ENCODE data around the gene PDE4B. TPM values are rescaled to one million over a fixed set of nuclear protein-coding genes. Genes with fewer than 3 reads are reported as not detected.

Gene PDE4B
- total RNA-seq, 1 experiment from 2014 or later, result 2.6 TPM

DNA sequence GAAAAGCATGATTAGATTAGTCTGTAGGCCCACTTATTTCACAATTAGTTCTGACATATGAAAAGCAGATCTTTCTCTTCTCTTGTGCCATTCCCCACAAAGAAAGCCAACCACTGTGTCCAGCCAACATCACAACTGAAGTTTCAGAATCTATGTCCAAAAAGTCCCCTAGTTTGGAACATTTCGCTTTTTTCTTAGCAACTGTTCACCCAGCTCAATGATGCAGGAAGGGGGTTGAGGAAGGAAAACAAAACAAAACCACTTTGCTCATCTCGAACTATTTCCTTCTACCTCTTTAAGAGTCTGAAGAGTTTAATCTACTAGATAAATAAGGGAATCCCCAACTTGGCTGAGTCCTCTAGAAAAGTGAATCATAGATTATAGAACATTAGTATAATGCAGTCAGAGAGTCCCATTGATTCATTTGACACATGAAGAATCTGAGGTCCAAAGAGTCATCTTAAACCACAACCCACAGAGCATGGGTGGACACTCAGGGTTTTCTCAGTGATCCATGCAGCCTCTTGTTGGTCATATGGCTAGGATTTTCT, 581.9 kb downstream of the PDE4B start:
- no peaks in the 10 kb centered on the region for H3K4me1 ChIP-seq
- H3K36me3 ChIP-seq, result no peaks in the 10 kb centered on the region
- H3K27me3 ChIP-seq, result no peaks in the 10 kb centered on the region
- DNase-seq, result no peak
- H3K27ac ChIP-seq, result no peak overlapping the region
- H3K9me3 ChIP-seq (replicated peaks), result no peaks in the 10 kb centered on the region; the same call in 1 of the 2 replicates
- no peak overlapping the region for H3K4me3 ChIP-seq

DNA sequence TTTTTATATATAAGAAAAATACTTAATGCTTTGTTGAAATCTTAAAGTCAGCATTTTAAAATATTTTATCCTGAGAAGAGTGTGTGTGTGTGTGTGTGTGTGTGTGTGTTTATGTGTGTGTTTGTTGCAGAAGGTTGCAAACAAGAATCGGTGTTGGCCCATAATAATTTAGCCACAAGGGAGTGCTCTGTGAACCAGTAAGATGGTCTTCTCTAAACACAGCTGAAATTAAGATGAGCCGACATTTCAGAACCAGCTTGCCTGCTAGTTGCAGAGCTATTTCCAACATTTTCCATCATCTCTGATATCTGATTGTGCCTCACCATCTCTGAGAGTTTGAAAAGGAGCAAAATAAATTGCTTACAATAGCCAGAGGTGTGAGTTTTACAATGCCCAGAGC, 582.4 kb downstream of the PDE4B start:
- Histone ChIP-seq H3K27me3 (no peaks in the 10 kb centered on the region), H3K4me3 (no peak overlapping the region), H3K36me3 (no peaks in the 10 kb centered on the region), H3K9me3 (replicated peaks) (no peaks in the 10 kb centered on the region; the same call in 1 of the 2 replicates), H3K4me1 (no peaks in the 10 kb centered on the region), H3K27ac (no peak overlapping the region)
- DNase-seq, result no peak

DNA sequence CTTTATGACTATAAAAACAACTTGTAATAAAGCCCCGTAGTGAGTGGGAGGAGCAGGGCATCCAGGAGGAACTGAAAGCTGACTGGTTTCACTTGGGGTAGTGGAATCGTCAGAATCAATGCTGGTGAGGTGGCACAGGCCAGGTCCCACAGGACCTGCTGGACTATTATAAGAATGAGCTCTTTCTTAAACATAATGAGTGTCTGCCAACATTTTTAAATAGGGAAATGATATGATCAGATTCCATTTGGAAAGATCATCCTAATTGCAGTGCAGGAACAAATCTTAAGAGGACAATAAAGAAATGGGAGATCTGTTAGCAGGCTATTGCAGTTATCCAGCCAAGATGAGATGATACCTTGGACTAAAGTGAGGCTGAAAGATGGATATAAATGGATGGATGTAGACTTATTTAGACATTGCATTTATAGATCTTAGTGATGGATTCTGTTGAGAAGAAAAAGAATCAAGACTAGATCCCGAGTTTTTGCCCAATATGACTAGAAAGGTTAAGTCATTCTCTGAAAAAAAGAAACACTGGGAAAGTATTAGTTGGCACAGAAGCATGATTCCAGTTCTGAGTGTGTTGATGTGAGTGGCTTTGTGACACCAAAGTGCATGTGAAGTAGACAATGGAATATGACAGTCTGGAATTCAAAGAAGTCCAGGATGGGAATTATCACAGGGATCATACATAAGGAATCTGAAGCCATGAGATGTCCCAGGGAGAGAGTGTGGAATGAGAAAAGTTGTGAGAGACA, 587.9 kb downstream of the PDE4B start:
- Histone ChIP-seq H3K4me3 (no peak overlapping the region), H3K36me3 (no peaks in the 10 kb centered on the region), H3K9me3 (replicated peaks) (no peaks in the 10 kb centered on the region; the same call in 1 of the 2 replicates), H3K27me3 (no peaks in the 10 kb centered on the region), H3K27ac (no peak overlapping the region), H3K4me1 (no peaks in the 10 kb centered on the region)
- no peak for DNase-seq

DNA sequence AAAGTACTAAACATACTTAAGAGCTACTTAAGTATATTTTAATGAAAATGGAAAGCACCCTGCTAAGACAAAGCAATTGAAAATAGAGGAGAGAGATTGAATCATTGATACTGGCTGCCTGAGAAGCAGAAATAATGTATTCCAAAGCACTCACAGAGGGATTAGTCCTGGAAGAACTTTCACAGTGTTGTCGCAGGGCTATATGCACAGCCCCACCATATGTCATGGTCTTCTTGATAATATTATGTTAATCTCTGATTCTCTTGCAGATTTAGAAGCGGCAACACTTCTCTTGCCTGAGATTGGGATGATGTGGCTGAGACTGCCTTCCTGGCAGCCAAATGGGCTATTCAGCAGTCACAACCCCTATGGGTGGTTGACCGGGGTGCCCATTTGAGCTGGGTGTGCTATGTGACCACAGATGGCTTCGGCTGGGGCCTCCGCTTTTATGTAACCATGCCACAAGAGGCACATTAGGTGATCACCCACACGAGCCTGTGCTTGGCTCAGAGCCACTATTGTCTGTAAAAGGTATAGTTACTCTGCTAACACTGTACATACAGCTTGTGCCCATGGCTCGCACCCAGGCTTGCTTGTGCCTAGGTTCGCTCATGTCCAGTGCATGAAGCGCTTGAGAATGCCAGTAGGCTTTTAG, 589.1 kb downstream of the PDE4B start:
- Histone ChIP-seq H3K27me3 (no peaks in the 10 kb centered on the region), H3K27ac (no peak overlapping the region), H3K4me3 (no peak overlapping the region), H3K4me1 (no peaks in the 10 kb centered on the region), H3K9me3 (replicated peaks) (no peaks in the 10 kb centered on the region; the same call in 1 of the 2 replicates), H3K36me3 (no peaks in the 10 kb centered on the region)
- DNase-seq, result no peak

DNA sequence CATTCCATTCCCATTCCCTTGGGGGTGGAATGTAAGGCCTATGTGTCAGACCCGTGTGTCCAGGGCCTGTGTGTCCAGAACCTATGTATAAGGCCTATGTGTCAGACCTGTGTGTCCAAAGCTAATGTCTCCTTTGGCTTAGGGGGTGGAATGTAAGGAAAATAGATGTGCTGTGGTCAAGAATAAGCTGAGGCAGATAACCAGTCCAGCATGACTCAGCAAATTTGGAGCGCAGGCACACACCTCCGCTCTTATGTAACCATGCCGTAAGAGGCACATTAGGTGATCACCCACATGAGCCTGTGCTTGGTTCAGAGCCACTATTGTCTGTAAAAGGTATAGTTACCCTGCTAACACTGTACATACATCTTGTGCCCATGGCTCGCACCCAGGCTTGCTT, 590.5 kb downstream of the PDE4B start:
- no peaks in the 10 kb centered on the region; the same call in 1 of the 2 replicates for H3K9me3 ChIP-seq (replicated peaks)
- DNase-seq, result no peak
- H3K4me1 ChIP-seq, result no peaks in the 10 kb centered on the region
- H3K27me3 ChIP-seq, result no peaks in the 10 kb centered on the region
- no peak overlapping the region for H3K4me3 ChIP-seq
- no peak overlapping the region for H3K27ac ChIP-seq
- no peaks in the 10 kb centered on the region for H3K36me3 ChIP-seq

DNA sequence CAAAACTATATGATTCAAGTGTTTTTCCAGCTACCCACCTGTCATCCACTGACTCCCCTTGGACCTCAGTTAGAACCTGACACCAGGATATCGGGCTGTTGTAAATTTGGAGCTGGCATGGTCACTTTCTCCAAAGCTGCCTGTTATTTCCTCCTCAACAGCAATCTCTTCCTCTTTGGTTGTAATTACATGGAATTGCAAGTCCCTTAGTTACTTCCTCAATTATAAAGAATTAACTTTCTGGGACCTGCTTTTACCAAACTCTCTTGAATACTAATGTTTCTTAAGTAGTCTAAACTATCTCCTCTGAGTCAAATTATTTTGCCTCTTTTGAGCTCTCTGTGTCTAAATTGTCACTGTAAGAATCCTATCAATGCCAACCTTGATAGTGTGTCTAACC, 590.9 kb downstream of the PDE4B start:
- no peak overlapping the region for H3K4me3 ChIP-seq
- no peaks in the 10 kb centered on the region for H3K27me3 ChIP-seq
- H3K27ac ChIP-seq, result no peak overlapping the region
- H3K36me3 ChIP-seq, result no peaks in the 10 kb centered on the region
- no peaks in the 10 kb centered on the region; the same call in 1 of the 2 replicates for H3K9me3 ChIP-seq (replicated peaks)
- DNase-seq, result no peak
- H3K4me1 ChIP-seq, result no peaks in the 10 kb centered on the region

DNA sequence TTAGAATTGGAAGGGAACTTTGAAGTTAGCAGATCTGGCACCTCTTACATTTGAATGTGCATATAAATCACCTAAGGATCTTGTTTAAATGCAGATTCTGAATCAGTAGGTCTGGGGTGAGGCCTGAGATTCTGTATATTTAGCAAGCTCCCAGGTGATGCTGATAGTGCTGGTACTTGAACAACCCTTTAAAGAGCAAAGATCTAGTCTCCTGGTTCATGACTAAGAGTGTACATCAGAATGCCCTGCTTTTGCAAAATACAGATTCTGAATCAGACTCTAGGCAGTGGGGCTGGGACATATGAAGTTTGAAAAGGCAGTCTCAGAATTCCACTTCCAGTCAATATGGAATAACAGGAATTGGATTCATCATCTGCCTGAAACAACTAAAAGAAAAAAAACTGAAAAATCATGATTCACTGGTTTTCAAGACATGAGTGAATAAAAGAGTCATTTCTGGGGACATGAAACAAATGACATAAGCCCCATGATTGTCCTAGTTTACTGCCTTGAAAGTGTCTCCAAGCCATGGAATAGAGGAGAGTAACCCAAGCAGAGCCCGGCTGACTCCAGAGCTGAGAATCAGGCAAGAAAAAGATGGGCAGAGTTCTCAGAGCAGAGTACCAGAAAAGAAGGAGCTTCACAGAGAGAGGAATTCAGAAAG, 591.7 kb downstream of the PDE4B start:
- Histone ChIP-seq H3K4me1 (no peaks in the 10 kb centered on the region), H3K27ac (no peak overlapping the region), H3K27me3 (no peaks in the 10 kb centered on the region), H3K36me3 (no peaks in the 10 kb centered on the region), H3K4me3 (no peak overlapping the region), H3K9me3 (replicated peaks) (no peaks in the 10 kb centered on the region; the same call in 1 of the 2 replicates)
- no peak for DNase-seq

DNA sequence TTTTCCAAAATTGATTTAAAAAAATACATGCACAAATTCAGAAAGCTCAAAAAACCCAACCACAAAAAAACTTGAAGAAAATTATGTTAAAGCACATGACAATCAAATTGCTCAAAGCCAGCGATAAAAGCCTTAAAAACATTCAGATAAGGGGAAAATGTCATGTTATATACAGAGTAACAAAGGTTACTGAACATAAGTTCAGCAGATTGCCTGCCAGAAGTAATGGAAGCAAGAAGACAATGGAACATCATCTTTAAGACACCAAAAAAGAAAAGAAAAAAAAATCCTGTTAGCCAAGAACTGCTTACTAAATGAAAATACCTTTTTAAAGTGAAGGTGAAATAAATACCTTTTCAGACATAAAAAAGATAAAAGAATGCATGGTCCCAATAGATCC, 594.0 kb downstream of the PDE4B start:
- Histone ChIP-seq H3K9me3 (replicated peaks) (no peaks in the 10 kb centered on the region; the same call in none of the 2 replicates), H3K36me3 (no peaks in the 10 kb centered on the region), H3K4me3 (no peak overlapping the region), H3K27me3 (no peaks in the 10 kb centered on the region), H3K27ac (no peak overlapping the region), H3K4me1 (no peaks in the 10 kb centered on the region)
- DNase-seq, result no peak

DNA sequence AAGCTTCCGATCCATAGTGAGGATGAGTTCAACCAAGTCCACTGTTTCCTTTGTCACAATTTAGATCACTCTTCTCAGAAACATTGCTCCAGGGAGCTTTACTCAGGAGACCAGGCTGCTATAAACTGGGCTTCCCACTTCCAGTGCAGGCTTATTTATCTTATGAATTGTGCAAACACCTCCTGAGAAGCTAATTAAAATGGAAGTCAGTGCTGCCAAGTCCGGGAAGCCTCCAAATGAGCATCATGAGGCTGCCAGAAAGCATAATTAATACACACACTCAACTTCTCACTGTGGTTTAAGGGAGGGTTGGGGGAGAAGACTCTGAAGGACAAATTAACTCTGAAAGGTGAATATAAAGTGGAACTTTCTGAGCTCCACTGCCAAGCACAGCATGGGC, 596.2 kb downstream of the PDE4B start:
- Histone ChIP-seq H3K4me3 (no peak overlapping the region), H3K9me3 (replicated peaks) (no peaks in the 10 kb centered on the region; the same call in none of the 2 replicates), H3K4me1 (no peaks in the 10 kb centered on the region), H3K36me3 (no peaks in the 10 kb centered on the region), H3K27me3 (no peaks in the 10 kb centered on the region), H3K27ac (no peak overlapping the region)
- no peak for DNase-seq

DNA sequence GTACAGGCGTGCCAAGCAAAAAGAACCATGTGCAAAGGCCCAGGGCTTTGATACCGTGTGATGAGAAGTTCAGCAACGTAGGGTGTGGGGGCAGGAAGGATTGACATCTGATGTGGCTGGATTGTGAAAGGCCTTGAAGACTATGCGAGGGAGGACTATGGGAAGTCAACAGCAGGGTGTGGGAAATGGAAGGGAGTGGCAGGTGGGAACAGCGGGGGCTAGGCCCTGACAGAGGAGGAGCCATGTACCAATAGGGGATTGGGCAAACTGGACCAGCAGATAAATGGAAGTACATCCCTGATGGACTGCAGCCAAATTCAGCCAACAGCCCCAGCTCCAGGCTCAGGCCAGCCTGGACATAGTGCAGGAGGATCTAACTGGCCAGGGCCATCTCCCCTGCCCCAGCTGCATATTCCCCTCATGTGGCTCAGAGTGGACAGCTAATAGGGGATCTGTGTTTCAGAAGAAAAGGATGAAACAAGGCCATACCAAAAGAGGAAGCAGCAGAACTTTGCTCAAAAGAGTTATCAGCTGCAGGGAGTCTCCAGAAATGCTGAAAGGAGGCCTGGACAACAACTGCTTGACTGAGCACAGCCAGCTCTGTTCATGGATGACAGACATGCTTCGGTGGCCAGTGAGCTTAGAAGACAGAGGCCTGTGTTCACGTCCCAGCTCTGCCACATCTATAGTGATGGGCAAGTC, 601.0 kb downstream of the PDE4B start:
- Histone ChIP-seq H3K36me3 (no peaks in the 10 kb centered on the region), H3K4me1 (no peaks in the 10 kb centered on the region), H3K27ac (no peak overlapping the region), H3K27me3 (no peaks in the 10 kb centered on the region), H3K9me3 (replicated peaks) (no peaks in the 10 kb centered on the region; the same call in 1 of the 2 replicates), H3K4me3 (no peak overlapping the region)
- no peak for DNase-seq

DNA sequence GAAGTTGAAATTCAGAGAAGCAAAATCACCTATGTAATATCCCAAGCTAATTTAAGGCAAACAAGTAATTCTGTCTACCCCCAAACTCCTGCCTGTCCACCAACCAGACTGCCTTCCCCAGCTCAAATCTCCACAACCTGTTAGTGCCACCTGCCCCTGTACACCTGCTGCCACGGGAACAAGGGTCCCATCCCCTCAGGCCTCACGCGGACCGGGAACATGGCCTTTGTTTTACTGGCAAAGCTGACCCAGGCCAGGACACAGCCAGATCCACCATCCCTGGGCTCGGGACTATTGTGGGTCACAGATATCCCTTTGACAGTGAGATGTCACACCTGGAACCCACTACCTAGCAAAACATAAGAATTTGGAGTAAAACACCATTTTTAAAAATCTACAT, 601.9 kb downstream of the PDE4B start:
- H3K27ac ChIP-seq, result no peak overlapping the region
- H3K4me1 ChIP-seq, result no peaks in the 10 kb centered on the region
- H3K9me3 ChIP-seq (replicated peaks), result no peaks in the 10 kb centered on the region; the same call in 1 of the 2 replicates
- DNase-seq, result no peak
- H3K36me3 ChIP-seq, result no peaks in the 10 kb centered on the region
- no peaks in the 10 kb centered on the region for H3K27me3 ChIP-seq
- no peak overlapping the region for H3K4me3 ChIP-seq

DNA sequence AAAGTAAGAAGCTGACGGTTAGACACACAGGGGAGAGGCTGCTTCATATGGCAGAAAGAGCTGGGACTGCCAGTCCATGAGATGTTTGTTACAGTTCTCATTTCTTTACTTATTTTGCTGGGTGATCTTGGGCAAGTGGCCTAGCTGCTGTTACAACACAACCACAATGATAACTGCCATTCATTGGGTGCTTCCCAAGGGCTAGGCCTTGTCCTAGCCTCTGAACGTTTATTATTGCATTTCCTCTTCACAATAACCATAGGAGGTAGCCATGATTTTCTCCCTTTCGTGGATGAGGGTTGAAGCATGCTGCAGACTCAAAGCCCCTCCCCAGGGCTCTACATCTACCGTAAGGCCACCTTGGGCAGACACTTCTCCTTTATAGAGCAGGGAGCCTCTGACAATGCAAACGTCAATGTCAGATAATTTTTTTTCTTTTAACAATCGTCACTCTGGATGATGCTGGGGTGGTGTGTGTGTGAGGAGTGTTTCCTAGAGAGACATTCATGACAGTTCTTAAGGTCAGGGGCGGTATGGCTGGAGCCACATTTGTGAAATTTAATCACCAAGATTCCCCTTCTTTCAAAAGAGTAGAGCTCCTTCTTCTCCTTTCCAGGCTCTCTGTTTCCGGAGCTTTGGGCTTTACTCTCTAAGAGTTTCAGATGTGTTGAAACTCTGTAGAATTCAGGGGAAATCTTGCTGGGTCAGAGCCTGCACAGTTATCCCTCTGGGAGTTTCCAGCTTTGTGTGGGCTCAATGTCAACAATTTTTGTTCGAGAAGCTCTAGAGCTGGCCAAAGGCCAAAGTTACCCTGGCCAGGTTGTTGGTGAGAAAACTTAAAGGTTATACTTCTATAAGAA, 602.7 kb downstream of the PDE4B start:
- no peaks in the 10 kb centered on the region for H3K36me3 ChIP-seq
- no peaks in the 10 kb centered on the region for H3K27me3 ChIP-seq
- no peaks in the 10 kb centered on the region; the same call in 1 of the 2 replicates for H3K9me3 ChIP-seq (replicated peaks)
- H3K4me1 ChIP-seq, result no peaks in the 10 kb centered on the region
- no peak for DNase-seq
- no peak overlapping the region for H3K4me3 ChIP-seq
- no peak overlapping the region for H3K27ac ChIP-seq

DNA sequence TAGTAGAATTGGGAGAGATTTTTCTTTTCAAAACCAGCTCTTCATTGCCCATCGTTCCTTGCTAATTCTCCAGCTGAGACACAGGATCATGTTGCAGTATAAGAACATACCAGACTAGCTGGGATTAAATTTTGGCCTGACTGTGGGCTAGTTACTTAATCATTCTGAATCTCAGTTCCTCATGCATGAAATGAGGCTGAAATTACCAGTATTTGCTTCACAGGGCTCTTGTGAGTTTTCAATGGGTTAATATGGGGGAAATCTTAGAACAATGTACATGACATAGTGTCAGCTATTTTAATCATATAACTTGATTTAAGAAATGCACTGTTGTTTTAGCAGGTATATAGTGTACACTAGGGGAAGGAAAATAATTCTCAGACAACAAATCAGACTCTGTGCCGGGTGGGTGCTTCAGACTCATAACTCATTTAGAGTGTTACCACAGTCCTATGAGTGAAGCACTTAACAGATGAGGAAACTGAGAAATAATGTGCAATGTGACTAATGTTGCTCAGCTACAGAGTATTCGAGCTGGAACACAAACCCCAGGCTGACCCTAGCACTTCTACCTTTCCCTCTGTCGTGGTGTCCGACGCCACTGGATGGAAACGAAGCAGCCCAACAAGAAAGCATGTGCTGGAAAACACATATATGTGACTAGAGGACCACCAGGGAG, 603.7 kb downstream of the PDE4B start:
- Histone ChIP-seq H3K4me1 (no peaks in the 10 kb centered on the region), H3K27ac (no peak overlapping the region), H3K27me3 (no peaks in the 10 kb centered on the region), H3K9me3 (replicated peaks) (no peaks in the 10 kb centered on the region), H3K4me3 (no peak overlapping the region), H3K36me3 (no peaks in the 10 kb centered on the region)
- DNase-seq, result peak in 1 of 2 experiments; percentile 9
